Peyer's patch (tissue), 4 donors: Measurements from ENCODE around the gene WDR1. TPM values are rescaled to one million over a fixed set of nuclear protein-coding genes. Genes with fewer than 3 reads are reported as not detected.
A peak's percentile ranks its signal among the peaks of the same experiment; 100 is the strongest.

Experiments
- DNase-seq, 3 donors: peaks; one replicate each; pipeline ENCODE4 v3.0.0-alpha.2; 2017 to 2019
- H3K27ac ChIP-seq, 4 donors: fragments of 200-600 bp; sonication (generic); one replicate each; pipeline ENCODE4 v1.5.1; 2016 to 2019
- H3K27me3 ChIP-seq, 2 donors: fragments of 200-600 bp; sonication (generic); one replicate each; pipeline ENCODE4 v1.5.1; 2019
- H3K36me3 ChIP-seq, 3 donors: fragments of 200-600 bp; sonication (generic); one replicate each; pipeline ENCODE4 v1.5.1; 2016 to 2019
- H3K4me1 ChIP-seq, 4 donors: fragments of 200-600 bp; sonication (generic); one replicate each; pipeline ENCODE4 v1.5.1; 2016 to 2019
- H3K4me3 ChIP-seq, 4 donors: fragments of 200-600 bp; sonication (generic); 1 replicate in 3 of 4; 2 replicates in 1 of 4; pipeline ENCODE4 v1.5.1; 2016 to 2019; ENCODE audit warnings: mild to moderate bottlenecking in 1 of 4
- H3K9me3 ChIP-seq, 4 donors: fragments of 200-600 bp; sonication (generic); one replicate each; pipeline ENCODE4 v1.5.1; 2016 to 2019; ENCODE audit warnings: mild to moderate bottlenecking in 1 of 4
- POLR2A ChIP-seq, 2 donors: fragments of 450-650 bp; IDR thresholded peaks; one replicate each; pipeline ENCODE4 v1.5.1; 2017; ENCODE audit warnings: antibody characterized with exemption in 2 of 2, mild to moderate bottlenecking in 2 of 2, moderate library complexity in 2 of 2
- total RNA-seq, 4 donors: library from RNA; depleted of rRNA; stranded (reverse); fragments of >200 nt; gene quantifications; one replicate each; pipeline ENCODE4 v1.1.0, GENCODE V29; 2016
- TF ChIP-seq, protein P1 (sequence below), 6 experiments: fragments of 450-650 bp in 4 of 6; fragments of 200-600 bp in 2 of 6; sonication (generic) in 1 of 6; IDR thresholded peaks; one replicate each; pipeline ENCODE4 v1.5.1; 2017 to 2019; ENCODE audit warnings: antibody characterized with exemption in 6 of 6, mild to moderate bottlenecking in 3 of 6, moderate library complexity in 1 of 6

WDR1 gene
- total RNA-seq, 4 donors from 2014 or later = 170 to 192 (median 180) TPM

GRCh38 chr4:10061650-10062415 is 54.8 kb downstream of the WDR1 start:
- Histone ChIP-seq H3K36me3 (peaks cover 0 to 5% (median 0%) of the 10 kb centered on the region in 3 donors), H3K4me3 (no peak overlapping the region), H3K4me1 (peaks cover 0 to 4% (median 0%) of the 10 kb centered on the region in 4 donors), H3K27ac (no peak overlapping the region), H3K9me3 (no peaks in the 10 kb centered on the region), H3K27me3 (no peaks in the 10 kb centered on the region)
- DNase-seq = no peak
- no peak for TF ChIP-seq POLR2A (IDR thresholded peaks at IDR 0.05)
- TF ChIP-seq, protein P1, sequence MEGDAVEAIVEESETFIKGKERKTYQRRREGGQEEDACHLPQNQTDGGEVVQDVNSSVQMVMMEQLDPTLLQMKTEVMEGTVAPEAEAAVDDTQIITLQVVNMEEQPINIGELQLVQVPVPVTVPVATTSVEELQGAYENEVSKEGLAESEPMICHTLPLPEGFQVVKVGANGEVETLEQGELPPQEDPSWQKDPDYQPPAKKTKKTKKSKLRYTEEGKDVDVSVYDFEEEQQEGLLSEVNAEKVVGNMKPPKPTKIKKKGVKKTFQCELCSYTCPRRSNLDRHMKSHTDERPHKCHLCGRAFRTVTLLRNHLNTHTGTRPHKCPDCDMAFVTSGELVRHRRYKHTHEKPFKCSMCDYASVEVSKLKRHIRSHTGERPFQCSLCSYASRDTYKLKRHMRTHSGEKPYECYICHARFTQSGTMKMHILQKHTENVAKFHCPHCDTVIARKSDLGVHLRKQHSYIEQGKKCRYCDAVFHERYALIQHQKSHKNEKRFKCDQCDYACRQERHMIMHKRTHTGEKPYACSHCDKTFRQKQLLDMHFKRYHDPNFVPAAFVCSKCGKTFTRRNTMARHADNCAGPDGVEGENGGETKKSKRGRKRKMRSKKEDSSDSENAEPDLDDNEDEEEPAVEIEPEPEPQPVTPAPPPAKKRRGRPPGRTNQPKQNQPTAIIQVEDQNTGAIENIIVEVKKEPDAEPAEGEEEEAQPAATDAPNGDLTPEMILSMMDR (IDR thresholded peaks at IDR 0.05) = no peak

- Histone ChIP-seq H3K4me1 (no peaks in the 10 kb centered on the region), H3K27ac (no peak overlapping the region), H3K36me3 (no peaks in the 10 kb centered on the region), H3K4me3 (no peak overlapping the region), H3K27me3 (no peaks in the 10 kb centered on the region), H3K9me3 (no peaks in the 10 kb centered on the region)
- peak in 1 of 3 donors; percentile 9 for DNase-seq
- TF ChIP-seq, protein P1 (IDR thresholded peaks at IDR 0.05) = no peak
- no peak for TF ChIP-seq POLR2A (IDR thresholded peaks at IDR 0.05)
These were observed 58.2 kb downstream of the WDR1 start for GRCh38 chr4:10058371-10058770.

DNA sequence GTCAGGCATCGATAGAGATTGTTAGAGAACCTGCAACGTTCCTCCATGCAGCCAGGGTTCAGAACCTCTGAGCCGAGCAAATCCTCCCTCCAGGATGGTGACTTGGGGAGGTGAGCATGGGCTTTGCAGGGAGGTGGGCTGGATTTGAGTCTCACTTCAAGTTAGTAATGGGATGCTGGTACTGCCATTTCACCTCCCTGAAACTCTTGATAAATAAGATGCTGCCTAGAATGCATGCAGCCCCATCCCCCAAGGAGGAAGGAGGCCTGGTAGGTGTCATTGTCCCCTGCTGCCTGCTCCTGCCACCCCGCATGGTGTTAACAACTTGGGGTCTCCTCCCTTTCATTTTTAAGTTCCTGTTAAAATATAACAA is 59.6 kb downstream of the WDR1 start:
- TF ChIP-seq, protein P1 (IDR thresholded peaks at IDR 0.05) = no peak
- TF ChIP-seq POLR2A (IDR thresholded peaks at IDR 0.05) = no peak
- H3K4me3 ChIP-seq = no peak overlapping the region
- DNase-seq = peak in 1 of 3 donors; percentile 23
- H3K36me3 ChIP-seq = no peaks in the 10 kb centered on the region
- no peaks in the 10 kb centered on the region for H3K27me3 ChIP-seq
- no peak overlapping the region for H3K27ac ChIP-seq
- H3K9me3 ChIP-seq = no peaks in the 10 kb centered on the region
- no peaks in the 10 kb centered on the region for H3K4me1 ChIP-seq

- TF ChIP-seq POLR2A (IDR thresholded peaks at IDR 0.05) = no peak
- TF ChIP-seq, protein P1 (IDR thresholded peaks at IDR 0.05) = no peak
- DNase-seq = peak in 1 of 3 donors; percentile 4
- Histone ChIP-seq H3K9me3 (no peaks in the 10 kb centered on the region), H3K27me3 (no peaks in the 10 kb centered on the region), H3K27ac (no peak overlapping the region), H3K4me1 (no peaks in the 10 kb centered on the region), H3K36me3 (no peaks in the 10 kb centered on the region), H3K4me3 (no peak overlapping the region)
These were observed 60.1 kb downstream of the WDR1 start for GRCh38 chr4:10056334-10057022.

DNA sequence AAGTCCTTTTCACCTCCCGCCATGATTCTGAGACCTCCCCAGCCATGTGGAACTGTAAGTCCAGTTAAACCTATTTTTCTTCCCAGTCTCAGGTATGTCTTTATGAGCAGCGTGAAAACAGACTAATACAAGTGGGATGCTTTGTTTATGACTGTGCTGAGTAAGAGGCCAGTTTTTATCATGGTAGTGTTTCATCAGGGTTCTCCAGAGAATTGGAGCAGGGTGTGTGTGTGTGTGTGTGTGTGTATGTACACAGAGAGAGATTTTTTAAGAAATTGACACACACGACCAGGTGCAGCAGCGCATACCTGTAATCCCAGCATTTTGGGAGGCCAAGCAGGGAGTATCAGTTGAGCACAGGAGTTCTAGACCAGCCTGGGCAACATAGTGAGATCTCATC is 60.7 kb downstream of the WDR1 start:
- no peak for TF ChIP-seq POLR2A (IDR thresholded peaks at IDR 0.05)
- TF ChIP-seq, protein P1 (IDR thresholded peaks at IDR 0.05) = no peak
- H3K27ac ChIP-seq = no peak overlapping the region
- no peaks in the 10 kb centered on the region for H3K36me3 ChIP-seq
- H3K27me3 ChIP-seq = no peaks in the 10 kb centered on the region
- no peaks in the 10 kb centered on the region for H3K9me3 ChIP-seq
- H3K4me3 ChIP-seq = no peak overlapping the region
- peak in 1 of 3 donors; percentile 7 for DNase-seq
- no peaks in the 10 kb centered on the region for H3K4me1 ChIP-seq
